ENCODE results near the gene DLGAP1. TPM values are rescaled to one million over a fixed set of nuclear protein-coding genes. Genes with fewer than 3 reads are reported as not detected.
A peak's percentile ranks its signal among the peaks of the same experiment; 100 is the strongest.

The DLGAP1 gene
- polyA plus RNA-seq, 1 of the 3 experiments (the other 2 are of a cell fraction): not detected

DNA sequence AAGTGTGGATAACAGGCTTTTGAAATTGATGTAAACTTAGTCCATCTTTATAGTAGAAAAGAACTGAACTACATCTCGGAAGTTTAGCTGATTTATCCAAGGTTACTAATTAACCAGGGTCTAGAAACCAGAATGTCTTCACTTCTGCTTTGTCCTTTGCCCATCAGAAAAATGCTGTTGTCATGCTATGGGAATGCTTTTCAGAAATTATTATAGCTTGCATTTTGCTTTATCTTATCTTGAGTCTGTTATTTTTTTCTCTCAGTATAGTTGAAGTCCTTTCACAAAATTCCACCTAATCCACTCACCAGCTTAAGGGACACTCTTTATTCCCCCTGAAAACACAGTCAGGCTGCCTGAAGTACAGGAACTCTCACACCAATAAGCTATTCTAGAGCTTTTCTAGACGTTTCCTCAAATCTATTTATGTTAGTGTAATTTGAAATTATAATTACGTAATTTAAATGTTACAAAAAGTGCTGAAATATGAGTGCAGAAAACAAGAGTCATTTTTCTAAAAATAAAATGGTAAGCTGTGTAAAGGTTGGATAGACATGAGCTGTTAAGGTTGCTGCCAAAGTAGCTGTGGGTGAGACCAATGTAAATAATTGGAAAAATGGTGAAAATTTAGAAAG lies 548.9 kb downstream of the DLGAP1 start:
- Histone ChIP-seq H3K9me2 (no peaks in the 10 kb centered on the region), H3F3A (replicated peaks; ENCODE audit: insufficient read depth) (no peaks in the 10 kb centered on the region), H3K9ac (no peak overlapping the region), H3K36me3 (replicated peaks in 1 of 2; ENCODE audit: control insufficient read depth in 1 of 2, insufficient read depth in 2 of 2, low read length in 1 of 2) (no peaks in the 10 kb centered on the region), H3K79me2 (ENCODE audit: insufficient read depth) (no peaks in the 10 kb centered on the region), H3K4me2 (no peak overlapping the region), H3K27ac (ENCODE audit: low read depth in 2 of 2, low read length in 1 of 2) (no peak overlapping the region), H2AFZ (ENCODE audit: low read depth) (no peak overlapping the region), H3K4me1 (ENCODE audit: control insufficient read depth in 1 of 2, insufficient read depth in 2 of 2, low read depth in 1 of 2, low read length in 1 of 2) (no peaks in the 10 kb centered on the region), H3K9me3 (no peaks in the 10 kb centered on the region), H3K4me3 (ENCODE audit: low read depth in 2 of 2, low read length in 1 of 2) (no peak overlapping the region), H3K27me3 (ENCODE audit: insufficient read depth) (no peaks in the 10 kb centered on the region), H4K20me1 (ENCODE audit: insufficient read depth) (no peaks in the 10 kb centered on the region)
- no peak for TF ChIP-seq RXRA (IDR thresholded peaks at IDR 0.05; ENCODE audit: borderline replicate concordance, low read depth)
- TF ChIP-seq, protein P1, sequence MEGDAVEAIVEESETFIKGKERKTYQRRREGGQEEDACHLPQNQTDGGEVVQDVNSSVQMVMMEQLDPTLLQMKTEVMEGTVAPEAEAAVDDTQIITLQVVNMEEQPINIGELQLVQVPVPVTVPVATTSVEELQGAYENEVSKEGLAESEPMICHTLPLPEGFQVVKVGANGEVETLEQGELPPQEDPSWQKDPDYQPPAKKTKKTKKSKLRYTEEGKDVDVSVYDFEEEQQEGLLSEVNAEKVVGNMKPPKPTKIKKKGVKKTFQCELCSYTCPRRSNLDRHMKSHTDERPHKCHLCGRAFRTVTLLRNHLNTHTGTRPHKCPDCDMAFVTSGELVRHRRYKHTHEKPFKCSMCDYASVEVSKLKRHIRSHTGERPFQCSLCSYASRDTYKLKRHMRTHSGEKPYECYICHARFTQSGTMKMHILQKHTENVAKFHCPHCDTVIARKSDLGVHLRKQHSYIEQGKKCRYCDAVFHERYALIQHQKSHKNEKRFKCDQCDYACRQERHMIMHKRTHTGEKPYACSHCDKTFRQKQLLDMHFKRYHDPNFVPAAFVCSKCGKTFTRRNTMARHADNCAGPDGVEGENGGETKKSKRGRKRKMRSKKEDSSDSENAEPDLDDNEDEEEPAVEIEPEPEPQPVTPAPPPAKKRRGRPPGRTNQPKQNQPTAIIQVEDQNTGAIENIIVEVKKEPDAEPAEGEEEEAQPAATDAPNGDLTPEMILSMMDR (IDR thresholded peaks at IDR 0.05): no peak
- no peak for TF ChIP-seq CHD2 (IDR thresholded peaks at IDR 0.05; ENCODE audit: low read length, partially characterized antibody)
- TF ChIP-seq JUND (IDR thresholded peaks at IDR 0.05): no peak
- TF ChIP-seq, protein P2, sequence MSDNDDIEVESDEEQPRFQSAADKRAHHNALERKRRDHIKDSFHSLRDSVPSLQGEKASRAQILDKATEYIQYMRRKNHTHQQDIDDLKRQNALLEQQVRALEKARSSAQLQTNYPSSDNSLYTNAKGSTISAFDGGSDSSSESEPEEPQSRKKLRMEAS (IDR thresholded peaks at IDR 0.05; ENCODE audit: low read depth): no peak
- TF ChIP-seq USF2 (IDR thresholded peaks at IDR 0.05; ENCODE audit: borderline replicate concordance, low read depth, low read length): no peak
- no peak for TF ChIP-seq EZH2phosphoT487 (IDR thresholded peaks at IDR 0.05; ENCODE audit: borderline replicate concordance, low read depth)
- TF ChIP-seq NFIC (IDR thresholded peaks at IDR 0.05; ENCODE audit: borderline replicate concordance): no peak
- no peak for TF ChIP-seq YY1 (IDR thresholded peaks at IDR 0.05; ENCODE audit: low read depth)
- no peak for TF ChIP-seq MXI1 (IDR thresholded peaks at IDR 0.05; ENCODE audit: low read depth, low read length)
- no peak for TF ChIP-seq RAD21 (IDR thresholded peaks at IDR 0.05; ENCODE audit: low read length)
- no peak for TF ChIP-seq FOSL2 (IDR thresholded peaks at IDR 0.05; ENCODE audit: borderline replicate concordance, low read depth)
- TF ChIP-seq POLR2AphosphoS5 (IDR thresholded peaks at IDR 0.05; ENCODE audit: low read depth, low read length): no peak
- 3% methylated on average over 3 of the region's 3 CpGs for WGBS (ENCODE audit: low lambda C conversion rate)
- POLR2A ChIA-PET: no interaction called here
- DNase-seq: no peak
- CTCF ChIA-PET: interaction anchor here (1.0 kb wide), 1 partner anchor 21 kb away, joined by 3 read pairs; no protein-coding TSS in a partner anchor

GRCh38 chr18:3903337-3903736 lies 551.8 kb downstream of the DLGAP1 start:
- ChIA-PET POLR2A (no interaction called here), CTCF (no interaction called here)
- H3F3A ChIP-seq (replicated peaks; ENCODE audit: insufficient read depth): no peaks in the 10 kb centered on the region
- no peaks in the 10 kb centered on the region for H3K36me3 ChIP-seq (replicated peaks in 1 of 2; ENCODE audit: control insufficient read depth in 1 of 2, insufficient read depth in 2 of 2, low read length in 1 of 2)
- no peak overlapping the region for H3K4me2 ChIP-seq
- H3K9me3 ChIP-seq: no peaks in the 10 kb centered on the region
- DNase-seq: no peak
- peaks cover 7% of the 10 kb centered on the region for H3K27me3 ChIP-seq (ENCODE audit: insufficient read depth)
- no peak overlapping the region for H3K9ac ChIP-seq
- H3K9me2 ChIP-seq: no peaks in the 10 kb centered on the region
- H3K79me2 ChIP-seq (ENCODE audit: insufficient read depth): no peaks in the 10 kb centered on the region
- no peak overlapping the region for H3K27ac ChIP-seq (ENCODE audit: low read depth in 2 of 2, low read length in 1 of 2)
- H4K20me1 ChIP-seq (ENCODE audit: insufficient read depth): no peaks in the 10 kb centered on the region
- TF ChIP-seq FOSL2 (IDR thresholded peaks at IDR 0.05; ENCODE audit: borderline replicate concordance, low read depth) (peak; percentile 19; the same call in 1 of the 2 replicates), TAF1 (IDR thresholded peaks at IDR 0.05; ENCODE audit: borderline replicate concordance, low read depth, low read length) (no peak)
- WGBS (ENCODE audit: low lambda C conversion rate): 2% methylated on average over 2 of the region's 2 CpGs
- H3K4me3 ChIP-seq (ENCODE audit: low read depth in 2 of 2, low read length in 1 of 2): no peak overlapping the region
- H2AFZ ChIP-seq (ENCODE audit: low read depth): no peak overlapping the region
- H3K4me1 ChIP-seq (ENCODE audit: control insufficient read depth in 1 of 2, insufficient read depth in 2 of 2, low read depth in 1 of 2, low read length in 1 of 2): no peaks in the 10 kb centered on the region
